Measurements from ENCODE around the gene SRSF7. TPM values are rescaled to one million over a fixed set of nuclear protein-coding genes. Genes with fewer than 3 reads are reported as not detected.

The SRSF7 gene
- total and polyA plus RNA-seq, 3 donors from 2014 or later, result 104 to 169 (median 114) TPM

DNA sequence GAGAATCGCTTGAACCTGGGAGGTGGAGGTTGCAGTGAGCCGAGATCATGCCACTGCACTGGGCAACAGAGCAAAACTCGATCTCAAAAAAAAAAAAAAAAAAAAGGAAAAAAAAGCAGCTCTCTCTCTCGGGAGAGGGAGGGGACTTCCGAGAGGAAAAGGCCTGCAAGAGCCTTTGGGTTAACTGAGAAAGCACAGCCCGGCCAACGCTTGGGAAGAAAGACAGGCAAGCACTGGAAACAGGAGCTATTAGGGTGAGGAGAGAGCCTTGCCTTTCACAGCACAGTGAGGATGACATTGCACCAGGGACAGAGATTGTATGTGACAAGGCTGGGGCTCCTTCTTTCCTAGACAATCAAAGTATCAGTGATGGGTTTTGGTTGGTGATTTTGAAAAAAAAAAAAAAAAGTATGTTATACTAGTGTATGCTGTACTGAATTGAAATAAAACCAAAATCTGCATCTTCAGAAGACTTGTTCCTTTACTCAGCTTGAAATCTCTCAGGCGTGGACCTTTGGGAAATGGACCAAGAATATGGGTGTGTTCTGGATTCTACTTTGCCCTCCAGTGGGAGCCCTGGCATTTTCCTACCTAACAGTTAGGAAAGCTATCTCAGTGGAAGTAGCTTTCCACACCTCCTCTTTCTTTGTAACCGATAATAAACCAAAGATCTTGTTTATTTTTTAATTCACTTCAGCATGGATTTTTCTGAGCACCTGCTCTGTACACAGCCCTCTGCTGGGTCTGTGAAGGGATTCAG is 16.7 kb downstream of the SRSF7 start:
- Histone ChIP-seq H3K27ac (no peak overlapping the region), H3K4me3 (no peak overlapping the region), H3K36me3 (ENCODE audit: low read depth, missing control alignments) (no peaks in the 10 kb centered on the region), H3K9me3 (no peaks in the 10 kb centered on the region), H3K27me3 (no peaks in the 10 kb centered on the region), H3K4me1 (peaks cover 15% of the 10 kb centered on the region)
- intact Hi-C loops (cut with DNase I; ENCODE audit: low total_unique reads), result loop anchor here (10.0 kb wide), 1 partner anchor 150 kb away; no protein-coding TSS in a partner anchor
- no peak for DNase-seq
- WGBS, 2 donors, result 58 to 64% methylated on average over 9 of the region's 9 CpGs
- TF ChIP-seq CTCF (IDR thresholded peaks at IDR 0.05) (no peak), POLR2A (IDR thresholded peaks at IDR 0.05) (no peak)

DNA sequence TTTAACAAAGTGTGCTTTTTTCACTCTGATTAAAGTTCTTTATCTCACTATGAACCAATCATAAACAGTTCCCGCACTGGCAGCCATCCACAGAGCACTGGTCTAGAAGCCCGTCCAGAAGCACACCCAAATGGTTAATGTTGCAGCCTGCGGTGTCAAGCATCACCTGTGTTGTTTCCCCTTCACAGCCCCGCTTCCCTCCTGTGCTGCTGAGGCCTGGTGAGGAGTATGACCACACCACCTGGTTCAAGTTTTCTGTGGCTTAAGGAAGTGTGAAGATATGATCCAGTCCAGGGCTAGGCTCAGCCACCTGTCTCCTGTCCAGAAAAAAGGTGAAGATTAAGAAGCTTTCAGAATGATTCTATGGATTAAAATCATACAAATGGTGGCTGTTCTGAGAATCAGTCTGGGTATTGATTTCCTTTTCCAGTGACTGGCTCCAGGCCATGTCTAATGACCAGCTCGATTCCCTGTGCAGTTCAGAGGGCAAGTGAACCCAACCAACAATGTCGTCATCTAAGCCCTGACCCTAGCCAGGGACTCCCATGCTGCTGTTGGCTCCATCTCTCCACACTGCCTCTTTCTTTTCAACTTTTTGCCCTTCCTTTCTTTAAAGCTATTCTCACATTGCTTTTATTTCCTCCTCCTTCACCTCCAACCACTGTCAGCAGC is 17.7 kb downstream of the SRSF7 start:
- Histone ChIP-seq H3K4me3 (no peak overlapping the region), H3K27ac (no peak overlapping the region), H3K36me3 (ENCODE audit: low read depth, missing control alignments) (no peaks in the 10 kb centered on the region), H3K4me1 (peaks cover 15% of the 10 kb centered on the region), H3K27me3 (no peaks in the 10 kb centered on the region), H3K9me3 (no peaks in the 10 kb centered on the region)
- DNase-seq, result no peak
- TF ChIP-seq POLR2A (IDR thresholded peaks at IDR 0.05), result no peak
- TF ChIP-seq CTCF (IDR thresholded peaks at IDR 0.05), result no peak
- intact Hi-C loops (cut with DNase I; ENCODE audit: low total_unique reads), result loop anchor here (10.0 kb wide), 1 partner anchor 149 kb away; no protein-coding TSS in a partner anchor
- 77 to 84% methylated on average over 6 of the region's 6 CpGs for WGBS, 2 donors

DNA sequence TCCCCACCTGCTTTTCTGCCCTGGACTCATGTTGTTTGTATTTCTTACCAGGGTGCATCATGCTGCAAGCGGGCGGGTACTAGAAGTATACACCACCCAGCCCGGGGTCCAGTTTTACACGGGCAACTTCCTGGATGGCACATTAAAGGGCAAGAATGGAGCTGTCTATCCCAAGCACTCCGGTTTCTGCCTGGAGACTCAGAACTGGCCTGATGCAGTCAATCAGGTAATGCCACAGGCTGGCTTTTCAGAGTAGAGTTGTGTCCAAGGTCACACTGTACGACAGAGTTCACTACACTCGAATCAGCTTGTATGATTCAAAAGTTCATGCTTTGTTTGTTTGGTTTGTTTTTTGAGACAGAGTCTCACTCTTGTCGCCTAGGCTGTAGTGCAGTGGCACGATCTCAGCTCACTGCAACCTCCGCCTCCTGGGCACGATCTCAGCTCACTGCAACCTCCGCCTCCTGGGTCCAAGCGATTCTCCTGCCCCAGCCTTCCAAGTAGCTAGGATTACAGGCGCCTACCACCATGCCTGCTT is 19.4 kb downstream of the SRSF7 start:
- Histone ChIP-seq H3K27me3 (no peaks in the 10 kb centered on the region), H3K4me3 (no peak overlapping the region), H3K36me3 (ENCODE audit: low read depth, missing control alignments) (no peaks in the 10 kb centered on the region), H3K27ac (no peak overlapping the region), H3K4me1 (peaks cover 10% of the 10 kb centered on the region), H3K9me3 (no peaks in the 10 kb centered on the region)
- DNase-seq, result no peak
- 94% methylated on average over 14 of the region's 14 CpGs for WGBS, 2 donors
- TF ChIP-seq POLR2A (IDR thresholded peaks at IDR 0.05), result no peak
- TF ChIP-seq CTCF (IDR thresholded peaks at IDR 0.05), result no peak
- intact Hi-C loops (cut with DNase I; ENCODE audit: low total_unique reads), result loop anchor here (10.0 kb wide), 1 partner anchor 147 kb away; no protein-coding TSS in a partner anchor

GRCh38 chr2:38731090-38731489 is 20.1 kb downstream of the SRSF7 start:
- no peak for DNase-seq
- 98 to 100% methylated on average over 7 of the region's 7 CpGs for WGBS, 2 donors
- H3K36me3 ChIP-seq (ENCODE audit: low read depth, missing control alignments), result no peaks in the 10 kb centered on the region

More at GRCh38 chr2:38731090-38731489, 20.1 kb downstream of the SRSF7 start:
- H3K27ac ChIP-seq, result no peak overlapping the region
- peaks cover 10% of the 10 kb centered on the region for H3K4me1 ChIP-seq
- no peak overlapping the region for H3K4me3 ChIP-seq
- no peaks in the 10 kb centered on the region for H3K9me3 ChIP-seq
- no peaks in the 10 kb centered on the region for H3K27me3 ChIP-seq
- intact Hi-C loops (cut with DNase I; ENCODE audit: low total_unique reads), result loop anchor here (10.0 kb wide), 1 partner anchor 146 kb away; no protein-coding TSS in a partner anchor
- no peak for TF ChIP-seq CTCF (IDR thresholded peaks at IDR 0.05)
- TF ChIP-seq POLR2A (IDR thresholded peaks at IDR 0.05), result no peak
